GM21390 (cell line): ENCODE measurements around the gene ZC3H14.

Source experiments
- ATAC-seq: cut with Tn5 transposase; IDR thresholded peaks from one replicate; pipeline ENCODE4 v1.9.1; 2021; ENCODE audit not compliant: unreplicated experiment

The ZC3H14 gene

DNA sequence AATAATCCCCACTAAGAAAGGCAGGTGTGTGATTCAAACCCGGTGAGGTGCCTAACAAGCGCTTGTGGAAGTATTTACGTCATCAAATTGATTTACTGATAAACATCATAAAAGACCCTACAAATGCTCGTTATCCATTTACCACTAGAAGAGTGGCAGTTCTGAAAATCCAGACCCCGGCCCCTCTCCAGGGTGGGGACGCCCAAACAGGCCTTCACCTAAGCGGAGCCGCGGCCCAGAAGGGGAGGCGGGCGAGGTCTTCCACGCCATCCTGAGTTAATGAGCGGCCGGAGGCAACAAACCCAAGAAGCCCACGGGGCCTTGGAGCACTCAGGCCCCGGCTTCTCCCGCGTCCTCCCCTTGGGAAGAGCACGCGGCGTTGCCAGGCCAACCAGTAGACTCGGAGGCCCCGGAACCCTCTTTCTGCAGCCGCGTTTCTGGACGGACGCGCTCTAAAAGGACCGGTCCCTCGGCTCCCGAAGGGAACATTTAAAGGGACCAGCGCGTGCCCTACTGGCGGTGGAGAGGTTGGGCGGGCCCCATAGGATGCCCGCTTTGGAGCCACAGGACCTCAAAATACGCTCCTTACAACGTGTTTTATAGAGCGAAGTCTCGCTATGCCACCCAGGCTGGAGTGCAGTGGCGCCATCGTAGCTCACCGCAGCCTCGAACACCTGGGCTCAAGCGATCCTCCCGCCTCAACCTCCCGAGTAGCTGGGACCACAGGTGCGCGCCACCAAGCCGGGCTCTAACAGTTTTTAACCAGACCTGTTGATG, 11.6 kb upstream of the ZC3H14 start:
- ATAC-seq, result no peak

- no peak for ATAC-seq
These were observed 10.8 kb upstream of the ZC3H14 start for GRCh38 chr14:88551980-88552431.

- ATAC-seq, result no peak
These were observed 10.0 kb upstream of the ZC3H14 start for GRCh38 chr14:88552876-88553275.

DNA sequence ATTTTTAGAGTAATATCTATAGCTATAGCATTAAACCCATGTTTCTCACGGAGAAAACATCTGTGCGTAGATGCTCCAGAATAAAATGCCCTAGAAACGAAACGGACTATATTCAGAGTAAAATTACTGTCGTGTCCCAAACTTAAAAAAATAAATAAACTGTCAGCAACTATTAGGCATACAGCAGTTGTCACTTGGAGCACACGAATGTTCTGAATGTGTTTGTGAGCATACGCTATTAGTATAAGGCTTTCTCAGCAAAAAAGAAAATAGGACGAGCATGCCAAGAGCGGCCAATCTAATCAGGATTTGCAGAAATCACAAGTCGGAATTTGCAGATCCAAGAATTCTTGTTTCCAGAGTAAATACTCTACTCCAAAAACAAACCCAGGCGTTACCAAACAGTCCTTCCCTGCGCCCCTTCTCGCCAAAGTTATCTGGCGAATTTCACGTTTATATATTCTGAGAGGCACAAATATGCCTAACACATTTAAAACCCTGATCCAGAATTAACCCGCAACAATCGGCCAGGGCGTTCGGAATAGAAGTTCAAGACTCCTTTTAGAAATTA, 8.9 kb upstream of the ZC3H14 start:
- ATAC-seq, result no peak

GRCh38 chr14:88554457-88555286, 8.2 kb upstream of the ZC3H14 start, which contains the start of gene PTPN21:
TSS of gene PTPN21 (minus strand) at chr14:88555007. CDS start at chr14:88550417, 4,590 bp downstream.
- ATAC-seq, result no peak

DNA sequence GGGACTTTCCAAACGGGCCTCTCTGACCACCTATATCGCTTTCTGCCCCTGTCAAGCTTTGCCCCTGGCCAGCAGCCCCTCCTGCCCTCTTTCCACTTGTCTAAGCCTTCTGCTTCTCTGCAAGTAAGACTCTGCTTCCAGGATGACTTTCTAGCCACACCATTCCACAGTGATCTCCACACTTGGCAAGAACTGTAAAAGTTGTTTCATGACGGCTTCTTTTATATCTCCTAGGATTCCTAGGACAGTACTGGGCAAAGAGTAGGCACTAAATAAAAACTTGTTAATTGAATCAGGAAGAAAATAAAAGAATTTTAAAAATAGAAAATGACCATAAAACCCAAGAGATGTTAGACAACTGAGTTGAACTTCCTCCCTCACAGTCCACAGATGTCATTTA, 6.3 kb upstream of the ZC3H14 start:
- no peak for ATAC-seq

GRCh38 chr14:88559852-88560251, 3.0 kb upstream of the ZC3H14 start:
- no peak for ATAC-seq

DNA sequence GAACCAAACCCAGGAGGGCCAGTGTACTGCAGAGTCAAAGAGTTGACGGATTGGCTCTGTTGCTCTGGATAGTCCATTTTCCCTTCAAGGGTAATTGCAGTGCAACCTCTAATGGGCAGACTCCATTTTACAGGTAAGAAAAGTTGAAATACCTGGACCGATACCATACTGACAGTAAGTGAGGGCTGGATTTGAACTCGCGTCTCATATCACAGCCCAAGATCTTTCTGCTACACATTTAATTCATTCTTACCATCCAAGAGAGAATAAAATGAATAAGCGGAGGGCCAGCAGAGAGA, 356 bp upstream of the ZC3H14 start:
- ATAC-seq, result no peak

GRCh38 chr14:88563845-88564244, 1.0 kb downstream of the ZC3H14 start:
- no peak for ATAC-seq

DNA sequence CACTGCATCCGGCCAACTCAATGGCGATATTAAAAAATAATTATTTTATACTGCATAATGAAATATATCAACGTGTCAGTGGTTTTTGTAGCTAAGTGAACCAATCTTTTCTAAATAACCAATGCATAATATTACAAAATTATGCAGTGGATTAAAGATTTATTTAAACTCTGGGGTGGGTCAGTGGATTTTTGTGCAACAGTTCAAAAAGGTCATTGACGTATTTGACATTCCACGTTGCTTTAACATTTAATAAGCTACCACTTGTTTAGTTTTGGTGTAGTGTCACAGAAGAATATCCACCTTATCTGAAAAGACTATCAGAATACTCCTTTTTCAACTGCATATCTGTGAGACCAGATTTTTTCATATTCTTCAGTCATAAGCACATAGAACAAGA, 2.6 kb downstream of the ZC3H14 start:
- no peak for ATAC-seq

DNA sequence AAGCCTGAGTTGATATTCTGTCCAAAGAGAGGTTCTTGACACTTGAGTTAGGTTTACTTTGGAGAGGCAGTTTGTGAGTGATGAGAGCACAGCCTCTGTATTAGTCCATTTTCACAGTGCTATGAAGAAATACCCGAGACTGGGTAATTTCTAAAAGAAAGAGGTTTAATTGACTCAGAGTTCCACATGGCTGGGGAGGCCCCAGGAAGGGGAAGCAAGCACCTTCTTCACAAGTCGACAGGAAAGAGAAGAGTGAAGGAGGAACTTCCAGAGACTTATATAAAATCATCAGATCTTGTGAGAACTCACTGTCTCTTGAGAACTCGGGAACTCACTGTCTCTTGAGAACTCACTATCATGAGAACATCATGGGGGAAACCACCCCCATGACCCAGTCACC, 5.4 kb downstream of the ZC3H14 start:
- ATAC-seq, result no peak

- ATAC-seq, result no peak
These were observed 9.3 kb downstream of the ZC3H14 start for GRCh38 chr14:88572117-88572516.

DNA sequence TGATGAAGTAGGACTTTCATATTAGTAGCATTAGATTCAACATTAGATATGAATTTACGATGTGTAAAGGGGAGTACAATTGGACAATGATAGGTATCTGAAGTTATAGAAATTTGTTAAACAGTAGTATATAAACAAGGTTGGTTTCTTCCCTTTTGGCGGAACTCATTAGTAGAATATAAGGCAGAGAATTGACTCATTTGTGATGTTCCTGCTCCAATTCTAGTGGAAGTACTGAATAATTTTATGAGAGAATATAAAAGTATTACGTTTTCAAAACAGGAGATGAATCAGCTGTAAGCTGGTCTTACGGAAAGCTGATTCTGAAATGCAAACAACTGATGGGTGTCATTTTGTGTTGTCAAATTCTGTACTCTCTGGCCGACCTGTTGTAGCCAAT, 13.4 kb downstream of the ZC3H14 start:
- no peak for ATAC-seq

GRCh38 chr14:88584451-88584850, 21.6 kb downstream of the ZC3H14 start:
- no peak for ATAC-seq

DNA sequence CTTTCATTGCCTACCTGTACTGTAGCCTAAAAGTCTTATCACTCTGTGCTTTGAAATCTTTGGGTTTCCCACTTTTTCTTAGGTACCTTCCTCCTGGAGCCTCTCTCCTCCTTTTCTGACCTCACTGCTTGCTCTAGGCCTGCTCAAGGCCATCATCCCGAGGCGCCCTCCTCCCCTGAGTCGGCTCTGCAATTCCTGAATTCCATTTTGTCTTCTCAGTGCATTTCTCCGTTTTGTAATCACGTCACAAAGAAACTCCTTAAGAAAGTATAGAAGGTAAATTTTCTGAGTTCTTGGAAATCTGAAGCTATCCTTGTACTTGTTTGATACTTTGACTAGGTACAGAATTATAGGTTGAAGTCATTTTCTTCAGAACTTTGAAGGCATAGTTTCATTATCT, 25.2 kb downstream of the ZC3H14 start:
- no peak for ATAC-seq

DNA sequence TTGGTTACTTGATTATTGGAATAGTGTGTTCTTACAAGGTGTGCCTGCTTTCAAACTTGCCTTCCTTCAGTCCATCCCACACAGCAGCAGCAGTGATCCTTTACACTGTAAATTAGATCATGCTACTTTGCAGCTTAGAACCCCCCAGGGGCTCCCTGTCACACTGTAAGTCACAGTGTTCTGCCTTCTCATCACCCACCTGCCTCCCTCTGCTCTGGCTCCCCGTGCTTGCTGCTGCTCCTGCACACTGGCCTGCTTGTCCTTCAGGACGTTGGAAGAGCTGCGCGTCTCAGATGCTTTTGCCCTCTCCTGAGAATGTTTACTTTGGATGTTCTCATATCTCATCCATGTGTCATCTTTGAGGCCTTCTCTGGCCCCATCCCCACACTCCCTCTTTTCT, 27.3 kb downstream of the ZC3H14 start:
- no peak for ATAC-seq

DNA sequence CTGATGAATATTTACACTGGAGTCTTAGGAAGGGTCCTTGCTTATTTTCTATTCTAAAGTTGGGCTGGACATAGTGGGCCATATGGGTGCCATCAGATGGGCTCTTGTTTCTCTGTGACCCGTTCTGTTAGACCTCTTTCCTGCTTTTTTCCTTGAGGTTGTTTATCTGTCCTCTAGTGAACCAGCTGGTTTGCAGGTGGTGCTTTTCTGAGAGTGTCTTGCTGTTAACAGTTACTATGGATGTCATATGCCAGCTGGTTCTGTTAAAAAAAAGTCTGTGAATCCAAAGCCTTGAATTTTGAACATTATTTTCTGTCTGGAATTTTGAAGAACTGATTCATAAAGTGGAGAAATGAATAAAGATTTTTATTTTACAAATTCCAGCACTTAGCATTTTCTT, 29.2 kb downstream of the ZC3H14 start:
- ATAC-seq, result no peak

DNA sequence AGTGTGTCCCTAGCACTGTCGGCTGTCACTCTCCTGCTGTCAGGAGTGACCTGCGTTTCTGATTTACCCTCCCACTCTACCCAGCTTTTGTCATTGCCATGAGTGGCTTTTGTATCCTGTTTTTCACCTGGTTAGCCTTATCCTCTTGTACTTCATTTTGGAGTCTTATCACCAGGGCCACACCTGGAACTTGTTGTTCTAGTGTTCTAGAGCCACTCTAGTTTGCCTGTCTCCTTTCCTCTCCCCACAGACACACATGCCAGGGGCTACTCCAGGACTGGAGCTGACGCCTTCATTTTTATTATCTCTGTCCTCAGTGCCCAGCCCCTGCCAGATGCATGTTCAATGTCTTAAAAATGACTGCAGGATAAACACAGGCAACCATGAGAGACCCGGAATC, 34.2 kb downstream of the ZC3H14 start:
- no peak for ATAC-seq

DNA sequence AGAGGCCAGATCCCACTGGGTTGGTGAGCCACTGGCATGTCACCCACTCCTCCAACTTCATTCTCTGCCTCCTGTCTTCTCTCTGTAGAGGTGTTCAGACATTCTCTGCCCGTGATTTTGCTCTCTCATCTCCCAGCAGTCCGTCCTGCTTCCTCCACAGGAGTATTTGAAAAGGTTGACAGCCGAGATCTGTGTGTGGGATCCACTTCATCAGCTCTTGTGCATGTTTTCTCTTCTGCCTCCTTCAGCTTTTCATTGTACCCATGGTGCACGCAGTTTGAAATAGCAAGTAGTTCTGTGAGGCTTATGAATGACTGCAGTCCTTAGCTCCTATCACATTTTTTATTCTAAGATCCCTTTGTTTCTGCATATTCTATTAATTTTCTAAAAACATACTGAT, 34.8 kb downstream of the ZC3H14 start:
- no peak for ATAC-seq

DNA sequence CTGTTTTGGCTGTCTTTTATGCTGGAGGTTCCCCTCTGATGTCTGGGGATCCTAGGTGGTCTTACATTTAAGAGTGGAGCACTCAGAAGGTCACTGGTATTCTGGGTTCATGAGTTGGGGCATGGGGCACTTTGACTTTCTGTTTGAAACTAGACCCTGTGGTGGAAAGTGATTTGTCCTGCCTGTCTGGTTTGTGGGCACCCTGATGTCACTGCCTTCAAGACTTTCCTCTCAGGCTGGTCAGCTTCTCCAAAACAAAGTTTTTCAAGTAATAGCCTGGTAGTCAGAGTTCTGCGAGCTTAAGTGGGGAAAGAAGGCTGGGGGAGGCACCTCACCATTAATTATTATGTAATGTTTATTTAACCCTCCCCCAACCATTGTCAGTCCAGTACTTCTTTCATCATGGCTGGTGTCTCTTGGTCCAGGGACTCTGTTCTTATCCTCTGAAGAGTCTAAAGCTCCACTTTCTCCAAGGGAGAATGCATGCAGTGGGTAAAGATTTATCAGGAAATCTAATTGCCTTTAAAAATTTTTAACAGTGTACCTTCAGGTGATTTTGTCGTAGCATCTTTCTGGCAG, 35.3 kb downstream of the ZC3H14 start:
- ATAC-seq, result no peak

DNA sequence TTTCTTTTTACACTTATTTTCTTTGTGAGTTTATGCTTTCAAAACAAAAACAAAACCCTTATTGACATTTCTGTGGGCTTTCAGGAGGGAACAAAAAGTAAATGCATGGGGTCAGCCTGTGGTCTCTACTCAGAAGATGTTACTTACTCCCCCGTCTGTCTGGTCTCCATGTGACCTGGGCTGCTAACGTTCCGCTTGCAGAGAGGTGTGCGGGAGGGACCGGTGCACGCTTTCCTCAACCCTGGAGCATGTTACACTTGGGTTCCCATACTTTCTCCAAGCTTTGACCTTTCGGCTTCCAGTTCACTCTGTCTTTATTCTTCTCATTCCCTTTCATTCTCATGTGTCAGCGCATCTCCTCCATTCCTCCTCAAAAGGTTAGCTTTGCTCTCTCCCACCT, 36.5 kb downstream of the ZC3H14 start:
- peak; percentile 37 for ATAC-seq
